GM19463 (cell line): ENCODE measurements around the gene APPL1.
"Not testable (repeated sequence)": the region's sequence is repeated elsewhere in the genome, so short reads cannot be mapped to it uniquely, and the experiment has no call there.

Source experiments
- ATAC-seq: cut with Tn5 transposase; IDR thresholded peaks from one replicate; pipeline ENCODE4 v1.9.1; 2021; ENCODE audit warnings: mild to moderate bottlenecking, moderate library complexity; ENCODE audit not compliant: unreplicated experiment

APPL1 gene

DNA sequence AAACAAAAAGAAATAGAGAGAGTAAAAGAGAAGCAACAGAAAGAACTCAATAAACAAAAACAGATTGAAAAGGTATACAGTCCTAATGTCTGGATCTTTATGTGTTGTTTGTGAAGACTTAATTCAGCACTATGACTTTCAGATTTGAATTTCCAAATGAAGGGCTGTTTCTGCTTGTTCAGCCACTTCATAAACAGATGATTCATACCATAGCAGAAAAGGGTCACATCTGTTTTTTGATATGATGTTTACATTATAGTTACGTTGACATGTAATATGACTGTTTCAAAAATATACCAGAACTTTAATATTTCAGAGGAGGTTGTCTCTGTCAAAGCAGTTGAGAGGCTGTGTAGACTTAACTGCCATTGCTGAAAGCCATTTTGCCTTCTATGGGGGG is 40.9 kb downstream of the APPL1 start:
- ATAC-seq: no peak

DNA sequence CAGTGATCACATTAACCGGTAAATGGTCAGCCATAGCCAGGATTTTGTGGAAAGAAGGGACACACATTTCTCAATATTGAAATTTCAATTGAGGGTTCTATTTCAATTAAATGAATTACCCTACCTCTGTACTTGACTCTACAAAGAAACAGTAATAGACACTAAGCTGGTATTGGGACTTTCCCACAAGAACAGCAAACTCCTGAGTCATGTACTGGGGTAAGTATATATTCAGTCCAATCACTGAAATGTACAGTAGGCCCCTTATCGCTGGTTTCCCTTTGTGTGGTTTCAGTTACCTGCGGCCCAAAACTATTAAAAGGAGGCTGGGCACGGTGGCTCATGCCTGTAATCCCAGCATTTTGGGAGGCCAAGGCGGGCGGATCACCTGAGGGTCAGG is 47.3 kb downstream of the APPL1 start:
- no peak for ATAC-seq

DNA sequence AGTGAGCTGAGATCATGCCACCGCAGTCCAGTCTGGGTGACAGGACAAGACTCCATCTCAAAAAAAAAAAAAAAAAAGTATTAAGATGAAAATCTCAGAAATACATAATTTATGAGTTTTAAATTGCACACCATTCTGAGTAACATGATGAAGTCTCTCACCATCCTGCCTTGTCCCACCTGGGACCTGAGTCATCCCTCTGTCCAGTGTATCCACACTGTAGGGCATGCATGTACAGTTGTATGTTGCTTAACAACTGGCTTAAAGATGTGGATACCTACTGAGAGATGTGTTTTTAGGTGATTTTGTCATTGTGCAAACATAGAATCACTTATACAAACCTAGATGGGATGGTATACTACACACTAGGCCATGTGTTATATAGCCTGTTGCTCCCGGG is 47.9 kb downstream of the APPL1 start:
- ATAC-seq: no peak

DNA sequence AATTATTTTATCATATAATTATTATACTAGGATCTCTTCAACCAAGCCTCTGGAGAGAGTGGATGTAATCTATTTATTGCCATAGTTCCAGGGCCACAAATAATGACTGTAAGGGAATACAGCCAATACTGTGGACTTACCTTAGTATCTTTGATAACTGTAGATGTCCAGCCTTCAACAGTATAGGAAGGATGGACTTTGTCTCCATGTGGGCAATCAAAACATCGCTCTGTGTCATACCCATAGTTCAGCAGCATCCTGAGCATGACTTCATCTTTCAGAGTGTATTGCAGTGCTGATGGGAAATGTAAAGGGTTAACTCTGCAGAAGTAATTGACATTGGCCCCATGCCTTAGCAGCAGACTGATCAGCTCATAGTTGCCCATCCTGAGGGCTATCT is 50.7 kb downstream of the APPL1 start:
- ATAC-seq: no peak

DNA sequence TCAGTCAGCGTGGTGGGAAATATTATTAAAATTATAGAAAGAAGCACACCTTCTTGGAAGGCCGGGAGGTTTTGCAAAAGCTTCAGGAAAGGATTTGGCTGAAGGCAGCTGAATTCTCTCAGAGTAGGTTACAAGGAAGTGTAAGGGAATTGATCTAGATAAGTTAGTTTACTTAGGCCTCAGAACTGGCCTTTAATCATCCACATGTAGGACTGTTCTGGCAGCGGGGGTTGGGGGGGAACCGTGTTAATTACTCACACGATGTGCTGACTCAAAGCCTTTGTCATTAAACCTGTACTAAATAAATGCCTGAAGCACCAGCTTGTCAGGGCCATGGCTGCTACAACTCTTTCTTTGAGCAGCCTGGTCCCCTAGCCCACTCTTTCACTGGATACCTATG is 52.2 kb downstream of the APPL1 start:
- no peak for ATAC-seq

DNA sequence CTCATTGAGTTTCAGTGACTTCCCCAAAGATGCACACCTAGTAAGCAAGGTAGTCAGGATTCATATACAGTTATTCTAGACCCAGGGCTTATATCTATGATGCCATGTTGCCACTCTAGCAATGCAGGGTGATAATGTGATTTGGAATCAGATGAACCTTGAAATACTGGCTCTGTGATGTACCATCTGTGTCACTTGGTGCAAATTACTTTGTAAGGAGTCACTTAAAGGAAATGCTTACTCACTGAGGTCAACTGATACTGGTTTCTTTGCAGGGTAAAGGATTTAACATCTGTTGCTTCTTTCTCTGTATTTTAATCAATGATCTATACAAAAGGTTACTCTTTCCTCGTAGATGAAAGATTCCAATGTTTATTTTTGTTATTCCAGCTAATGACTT is 54.2 kb downstream of the APPL1 start:
- no peak for ATAC-seq

DNA sequence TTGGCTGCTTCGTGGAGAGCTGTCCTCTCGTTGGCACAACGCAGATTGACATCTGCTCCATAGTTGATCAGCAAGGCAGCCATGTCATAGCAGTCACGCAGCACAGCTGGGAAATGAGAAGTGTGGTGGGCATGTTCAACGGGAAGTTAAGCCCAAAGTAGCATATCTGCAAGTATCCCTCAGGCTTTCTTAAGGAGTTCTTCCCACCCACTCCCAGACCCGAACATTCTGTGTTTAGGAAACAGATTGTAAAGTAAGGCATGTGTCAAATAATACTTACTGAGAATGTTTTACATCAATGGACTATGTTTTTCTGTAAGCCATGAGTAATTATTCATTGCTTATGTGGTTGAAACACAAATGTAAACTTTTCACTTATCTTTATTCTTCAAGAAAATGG is 55.8 kb downstream of the APPL1 start:
- ATAC-seq: no peak

DNA sequence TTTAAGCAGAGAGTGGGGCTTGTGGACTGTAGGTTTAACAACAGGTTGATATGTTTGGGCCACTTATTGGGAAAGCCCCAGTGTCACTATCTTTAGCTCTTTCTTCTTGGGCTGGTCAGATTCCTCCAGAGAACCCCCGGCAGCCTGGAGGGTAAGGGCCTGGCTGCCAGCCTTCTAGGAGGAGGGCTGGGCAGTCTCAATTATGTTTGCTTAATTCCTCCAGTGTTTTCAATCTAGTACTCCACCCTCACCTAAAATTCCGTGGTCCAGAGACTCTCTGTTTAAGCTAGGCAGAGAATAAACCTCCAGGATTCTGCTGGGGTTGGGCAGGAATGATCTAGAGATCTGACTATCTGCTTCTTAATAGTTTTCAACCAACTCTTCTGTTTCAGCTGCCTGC is 59.7 kb downstream of the APPL1 start:
- ATAC-seq: no peak

DNA sequence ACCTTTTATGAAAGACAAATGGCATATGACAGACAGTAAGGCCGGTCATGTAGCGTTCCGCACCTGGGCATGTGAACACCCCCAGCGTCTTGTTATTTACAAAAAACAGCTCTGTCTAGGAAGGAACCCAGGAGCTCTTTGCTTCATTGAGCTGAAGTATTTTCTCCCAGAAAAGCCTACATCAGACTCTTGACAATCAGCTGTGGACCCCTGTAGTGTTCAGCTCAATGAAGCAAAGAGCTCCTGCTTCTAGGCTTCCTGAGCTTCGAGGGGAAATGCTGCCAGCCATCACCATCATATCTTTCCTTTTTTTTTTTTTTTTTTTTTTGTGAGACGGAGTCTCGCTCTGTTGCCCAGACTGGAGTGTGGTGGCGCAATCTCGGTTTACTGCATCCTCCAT is 60.9 kb downstream of the APPL1 start:
- no peak for ATAC-seq

DNA sequence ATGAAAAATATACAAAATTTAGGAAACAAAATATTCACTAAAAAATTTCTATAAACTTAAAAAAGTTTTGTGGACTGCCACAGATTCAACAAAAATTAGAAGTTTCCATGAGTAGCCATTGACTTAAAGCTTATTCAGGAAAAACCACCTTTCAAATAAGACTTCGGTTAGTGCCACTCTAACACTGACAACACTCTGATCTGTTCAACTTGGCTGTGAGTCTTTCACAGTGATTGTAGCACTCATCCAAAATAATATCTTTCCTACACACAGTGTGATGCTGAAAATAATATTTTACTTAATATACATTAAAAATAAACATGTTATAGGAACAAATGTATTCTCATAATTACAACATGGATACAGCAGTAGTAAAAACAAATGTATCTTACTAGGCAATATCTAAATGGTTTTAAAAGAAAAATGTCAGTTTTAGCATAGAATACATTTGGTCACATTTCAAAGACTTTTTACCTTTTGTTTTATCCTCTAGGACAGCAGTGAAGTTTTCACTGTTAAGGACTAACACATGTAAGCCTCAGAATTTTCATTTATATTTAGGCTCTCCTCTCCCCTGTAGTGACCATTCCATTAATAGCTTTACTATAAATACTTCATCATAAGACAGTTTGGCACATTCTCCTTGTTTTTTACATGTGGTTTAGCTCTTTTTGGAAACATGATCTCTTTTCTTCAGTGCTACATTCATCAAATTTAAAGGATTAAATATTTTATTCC is 64.8 kb downstream of the APPL1 start, which contains the start of gene ASB14:
Gene ASB14 (minus strand): TSS at position 527 of the 738 bp plus-strand sequence. CDS start 652 bp downstream, outside the sequence.
- ATAC-seq: no peak

DNA sequence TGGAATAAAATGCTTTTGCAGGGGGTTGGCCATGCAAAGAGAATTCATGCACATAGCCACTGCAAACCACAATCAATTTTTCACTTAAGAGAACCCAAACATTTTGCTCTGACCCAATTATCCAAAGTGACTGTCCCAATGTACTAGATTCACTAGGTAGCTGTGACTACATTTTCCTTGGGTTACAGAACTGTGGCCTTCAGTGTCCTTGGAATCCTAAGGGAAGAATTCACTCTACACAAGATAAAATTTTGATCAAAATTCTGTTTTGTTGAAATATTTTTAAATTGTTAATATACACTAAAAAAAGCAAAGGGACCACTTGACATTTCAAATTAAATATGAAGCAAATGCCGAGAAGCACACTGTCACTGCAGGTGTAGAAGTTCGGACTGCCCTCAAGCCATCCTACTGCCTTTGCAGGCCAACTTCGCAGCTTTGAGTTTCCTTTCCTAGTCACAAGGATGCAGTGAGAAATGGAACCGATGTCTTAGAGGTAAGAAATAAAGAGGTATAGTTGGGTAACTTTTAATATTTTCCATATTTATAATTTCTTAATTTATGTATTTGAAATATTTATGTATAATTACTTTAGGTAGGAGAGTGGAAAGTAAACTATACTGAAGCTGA is 65.5 kb downstream of the APPL1 start:
- no peak for ATAC-seq

DNA sequence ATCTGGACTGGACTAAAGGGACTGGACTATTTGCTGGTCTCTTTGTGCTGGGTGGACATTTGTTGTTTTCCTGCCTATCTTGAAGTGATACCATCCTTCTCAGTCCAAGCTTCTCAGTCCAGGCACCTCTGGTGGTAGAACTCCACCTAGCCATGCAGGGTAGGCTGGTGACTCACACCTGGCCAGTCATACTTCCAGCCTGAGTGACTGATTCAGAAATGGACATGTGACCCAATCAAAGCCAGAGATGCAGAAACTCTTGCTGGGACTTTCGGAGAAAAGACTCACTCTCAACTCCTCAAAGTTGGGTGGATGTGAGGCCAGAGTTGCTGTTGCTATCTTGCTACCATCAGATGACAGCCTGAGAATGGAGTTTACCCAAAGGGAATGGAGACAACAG is 70.5 kb downstream of the APPL1 start:
- no peak for ATAC-seq

DNA sequence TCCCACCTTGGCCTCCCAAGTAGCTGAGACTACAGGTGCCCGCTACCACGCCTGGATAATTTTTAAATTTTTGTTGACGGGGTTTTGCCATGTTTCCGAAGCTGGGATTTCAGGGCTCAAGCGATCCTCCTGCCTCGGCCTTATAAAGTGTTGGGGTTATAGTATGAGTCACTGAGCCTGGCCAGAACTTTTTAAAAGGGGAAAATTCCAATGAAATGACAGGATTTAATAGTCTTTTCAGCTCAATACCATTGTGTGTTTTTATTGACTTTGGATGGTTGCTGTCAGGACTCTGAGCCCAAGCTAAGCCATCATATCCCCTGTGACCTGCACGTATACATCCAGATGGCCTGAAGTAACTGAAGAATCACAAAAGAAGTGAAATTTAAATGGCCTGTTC is 76.0 kb downstream of the APPL1 start:
- ATAC-seq: not testable (repeated sequence)

DNA sequence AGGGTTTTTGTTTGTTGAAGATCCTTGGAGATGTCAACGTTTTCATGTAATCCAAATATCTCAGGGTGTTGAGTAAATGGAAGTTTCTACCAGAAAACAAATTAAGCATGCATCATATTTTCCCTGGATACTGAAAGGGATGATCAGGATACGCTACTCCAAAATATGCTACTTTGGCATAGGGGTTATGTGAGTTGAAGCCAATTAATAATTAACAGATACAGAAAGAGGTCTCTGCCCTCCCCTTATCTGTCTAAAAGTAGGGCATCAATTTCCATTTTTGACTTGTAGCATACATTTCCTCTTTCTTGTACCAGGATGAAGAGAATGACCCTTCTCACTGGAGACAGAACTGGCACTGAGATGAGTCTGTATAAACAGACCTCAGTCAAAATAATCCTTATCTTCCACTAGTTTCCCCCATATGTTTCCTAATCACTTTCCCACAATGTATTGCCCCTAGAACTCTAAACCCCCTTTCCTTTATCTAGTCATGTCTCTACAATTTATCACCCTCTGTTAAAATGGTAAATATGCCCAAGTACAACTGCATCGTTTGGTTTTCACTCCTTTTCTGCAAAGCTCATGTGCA is 82.3 kb downstream of the APPL1 start:
- ATAC-seq: no peak

DNA sequence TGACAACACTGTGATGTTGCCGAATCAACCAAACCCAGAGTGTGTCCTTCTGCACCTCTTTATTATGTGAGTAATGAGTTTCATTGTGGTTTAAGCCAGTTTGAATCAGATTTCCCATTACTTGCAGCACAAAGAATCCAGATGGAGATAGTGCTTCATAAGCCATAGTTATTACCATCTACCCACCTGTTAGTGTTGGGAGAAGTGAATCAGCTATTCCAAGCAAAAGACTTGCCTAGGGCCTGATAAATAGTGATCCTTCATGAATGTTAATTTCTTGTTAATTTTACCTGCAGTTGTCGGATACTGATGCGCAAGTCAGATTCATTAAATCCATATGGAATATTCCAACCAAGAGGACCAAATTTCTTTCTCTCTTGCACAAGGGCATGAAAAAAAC is 86.7 kb downstream of the APPL1 start:
- ATAC-seq: no peak
